ENCODE measurements around the gene MDH1B. TPM values are rescaled to one million over a fixed set of nuclear protein-coding genes. Genes with fewer than 3 reads are reported as not detected.

The MDH1B gene
- total RNA-seq, 4 donors from 2014 or later: 0.38 to 0.85 (median 0.61) TPM; not detected in 1

DNA sequence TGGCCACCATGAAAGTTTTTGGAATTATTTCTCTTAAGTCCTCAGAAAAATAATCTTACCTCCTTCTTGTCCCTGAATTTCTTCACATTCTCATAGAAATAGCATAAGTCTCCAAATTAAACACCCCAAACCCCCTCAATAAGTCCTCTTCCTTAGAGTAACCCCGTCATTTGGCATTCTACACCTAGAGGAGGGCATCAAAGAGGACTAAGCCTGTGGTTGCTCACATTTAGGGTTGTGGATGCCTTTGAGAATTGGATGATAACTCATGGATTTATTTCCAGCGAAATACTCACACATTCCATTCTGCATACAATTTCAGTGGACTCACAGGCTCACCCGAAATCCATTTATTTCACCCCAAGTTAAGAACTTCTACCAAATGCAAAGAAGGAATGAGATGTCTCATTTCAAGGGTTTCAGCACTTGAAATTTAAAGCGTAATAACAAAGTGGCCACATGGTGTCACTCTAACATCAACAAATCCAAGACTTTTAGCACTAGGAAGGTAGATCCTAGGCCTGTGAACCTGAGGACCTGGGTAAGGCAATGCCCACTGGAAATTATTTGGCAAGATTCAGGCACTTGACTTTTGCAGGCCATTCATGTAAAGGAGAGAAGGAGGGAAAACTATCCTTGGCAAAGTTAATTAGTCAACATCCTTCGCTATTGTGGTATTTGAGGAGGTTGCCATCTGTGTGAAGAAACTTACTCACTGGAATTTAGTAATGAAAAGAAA lies 71.6 kb downstream of the MDH1B start:
- H3K4me3 ChIP-seq: no peak overlapping the region
- no peak for TF ChIP-seq POLR2A (IDR thresholded peaks at IDR 0.05)
- TF ChIP-seq, protein P1, sequence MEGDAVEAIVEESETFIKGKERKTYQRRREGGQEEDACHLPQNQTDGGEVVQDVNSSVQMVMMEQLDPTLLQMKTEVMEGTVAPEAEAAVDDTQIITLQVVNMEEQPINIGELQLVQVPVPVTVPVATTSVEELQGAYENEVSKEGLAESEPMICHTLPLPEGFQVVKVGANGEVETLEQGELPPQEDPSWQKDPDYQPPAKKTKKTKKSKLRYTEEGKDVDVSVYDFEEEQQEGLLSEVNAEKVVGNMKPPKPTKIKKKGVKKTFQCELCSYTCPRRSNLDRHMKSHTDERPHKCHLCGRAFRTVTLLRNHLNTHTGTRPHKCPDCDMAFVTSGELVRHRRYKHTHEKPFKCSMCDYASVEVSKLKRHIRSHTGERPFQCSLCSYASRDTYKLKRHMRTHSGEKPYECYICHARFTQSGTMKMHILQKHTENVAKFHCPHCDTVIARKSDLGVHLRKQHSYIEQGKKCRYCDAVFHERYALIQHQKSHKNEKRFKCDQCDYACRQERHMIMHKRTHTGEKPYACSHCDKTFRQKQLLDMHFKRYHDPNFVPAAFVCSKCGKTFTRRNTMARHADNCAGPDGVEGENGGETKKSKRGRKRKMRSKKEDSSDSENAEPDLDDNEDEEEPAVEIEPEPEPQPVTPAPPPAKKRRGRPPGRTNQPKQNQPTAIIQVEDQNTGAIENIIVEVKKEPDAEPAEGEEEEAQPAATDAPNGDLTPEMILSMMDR (IDR thresholded peaks at IDR 0.05): peak; percentile 48 to 72 (median 57)
- H3K27me3 ChIP-seq: no peaks in the 10 kb centered on the region
- no peaks in the 10 kb centered on the region for H3K4me1 ChIP-seq
- H3K9me3 ChIP-seq: no peaks in the 10 kb centered on the region
- H3K36me3 ChIP-seq: no peaks in the 10 kb centered on the region
- intact Hi-C loops (cut with DNase I): loop anchor here (5.0 to 10.0 kb wide), 2 partner anchors 91 to 784 kb away; no protein-coding TSS in a partner anchor
- H3K27ac ChIP-seq: no peak overlapping the region
- DNase-seq: no peak
- 23 to 37% methylated on average over 5 of the region's 5 CpGs for WGBS, 2 donors

DNA sequence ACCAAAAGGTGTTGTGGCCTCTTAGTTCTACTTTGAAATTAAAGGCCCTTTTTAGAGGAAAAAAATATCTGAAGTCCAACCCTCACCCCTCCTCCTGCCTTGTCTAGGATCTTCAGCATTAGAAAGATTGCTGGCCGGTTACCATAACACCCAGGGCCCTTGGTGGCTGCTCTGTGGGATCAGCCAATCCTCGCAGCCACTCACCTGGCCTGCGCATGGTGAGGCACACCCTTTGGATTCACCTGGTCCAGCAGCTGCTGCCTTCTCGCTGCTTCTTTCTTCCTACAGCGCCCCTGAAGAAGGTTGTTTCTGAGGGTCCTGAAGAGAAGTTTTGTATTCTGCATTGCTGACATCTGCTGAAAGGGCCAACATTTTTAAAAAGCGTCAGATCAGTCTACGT lies 72.2 kb downstream of the MDH1B start:
- TF ChIP-seq, protein P1 (IDR thresholded peaks at IDR 0.05): no peak
- no peak for TF ChIP-seq POLR2A (IDR thresholded peaks at IDR 0.05)
- WGBS, 2 donors: 80 to 81% methylated on average over 7 of the region's 7 CpGs
- intact Hi-C loops (cut with DNase I): loop anchor here (5.0 to 10.0 kb wide), 2 partner anchors 92 to 784 kb away; no protein-coding TSS in a partner anchor
- DNase-seq: no peak
- no peak overlapping the region for H3K27ac ChIP-seq
- no peaks in the 10 kb centered on the region for H3K9me3 ChIP-seq
- H3K4me1 ChIP-seq: no peaks in the 10 kb centered on the region
- H3K36me3 ChIP-seq: no peaks in the 10 kb centered on the region
- no peak overlapping the region for H3K4me3 ChIP-seq
- no peaks in the 10 kb centered on the region for H3K27me3 ChIP-seq

DNA sequence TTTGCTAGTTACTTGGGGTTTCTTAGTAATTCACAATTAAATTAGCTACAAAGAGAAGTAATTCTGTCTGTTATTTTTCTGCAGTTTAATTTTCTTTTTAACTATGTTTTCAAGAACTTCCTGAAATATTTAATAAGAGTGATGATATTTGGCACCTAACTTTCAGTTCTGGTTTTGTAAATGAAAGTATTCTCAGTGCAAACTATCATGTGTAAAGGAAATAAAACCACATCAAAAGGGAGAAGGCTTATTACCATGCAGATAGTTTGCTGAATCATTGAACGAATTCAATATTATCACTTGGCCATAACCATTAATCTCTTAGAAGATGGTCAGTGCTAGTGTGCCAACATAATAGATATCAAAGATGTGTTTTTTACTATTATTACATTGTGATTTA lies 76.1 kb downstream of the MDH1B start:
- TF ChIP-seq POLR2A (IDR thresholded peaks at IDR 0.05): no peak
- TF ChIP-seq, protein P1 (IDR thresholded peaks at IDR 0.05): no peak
- 44 to 48% methylated on average over 1 of the region's 1 CpG for WGBS, 2 donors
- DNase-seq: no peak
- Histone ChIP-seq H3K9me3 (no peaks in the 10 kb centered on the region), H3K36me3 (no peaks in the 10 kb centered on the region), H3K27me3 (peaks cover 0 to 6% (median 0%) of the 10 kb centered on the region in 4 donors), H3K4me3 (no peak overlapping the region), H3K4me1 (no peaks in the 10 kb centered on the region), H3K27ac (no peak overlapping the region)
- intact Hi-C loops (cut with DNase I): no loop called here

DNA sequence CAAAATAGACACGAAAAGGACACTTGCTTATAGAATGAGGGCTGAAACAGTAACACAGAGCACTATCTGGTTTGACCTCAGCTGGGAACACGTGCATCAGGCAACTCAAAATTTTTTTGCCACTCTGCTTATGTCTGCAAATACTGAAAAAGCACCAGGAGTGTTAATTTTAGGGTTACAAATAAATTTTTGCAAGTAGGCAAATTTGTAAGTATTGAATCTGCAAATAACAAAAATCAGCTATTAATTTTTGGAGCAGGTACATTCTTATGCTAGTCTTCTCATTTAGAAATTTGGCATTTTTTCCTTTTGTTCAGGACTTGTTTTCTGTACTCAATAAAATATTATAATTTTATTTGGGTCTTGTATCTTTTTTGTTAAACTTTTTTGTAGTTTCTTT lies 76.7 kb downstream of the MDH1B start:
- Histone ChIP-seq H3K4me1 (no peaks in the 10 kb centered on the region), H3K36me3 (no peaks in the 10 kb centered on the region), H3K4me3 (no peak overlapping the region), H3K9me3 (no peaks in the 10 kb centered on the region), H3K27me3 (peaks cover 0 to 6% (median 0%) of the 10 kb centered on the region in 4 donors), H3K27ac (no peak overlapping the region)
- DNase-seq: no peak
- intact Hi-C loops (cut with DNase I): no loop called here
- WGBS, 2 donors: 63 to 66% methylated on average over 2 of the region's 2 CpGs
- no peak for TF ChIP-seq POLR2A (IDR thresholded peaks at IDR 0.05)
- TF ChIP-seq, protein P1 (IDR thresholded peaks at IDR 0.05): no peak

Small RNA genes within 50 kb of the gene (small RNA-seq; reads per million reads assigned to genes)
- gene MIR3130-2 (0 reads per million in 4 donors), gene RF00019 (0 reads per million in 4 donors)

Other genes starting within 250 kb of the MDH1B start
- gene FAM237A, start 122.8 kb downstream of the MDH1B start, total RNA-seq: not detected
- not detected for gene DYTN, start 46.9 kb downstream of the MDH1B start, total RNA-seq
- 10 to 100 TPM; 18.4 to 39.3 (median 30.2) TPM for gene FASTKD2, start 278 bp upstream of the MDH1B start, total RNA-seq
- gene CPO, start 174.2 kb upstream of the MDH1B start, total RNA-seq: not detected

Measured in esophagus squamous epithelium (tissue), 5 donors.